Left kidney (tissue), 2 donors: ENCODE measurements around the gene FAM25A. TPM values are rescaled to one million over a fixed set of nuclear protein-coding genes. Genes with fewer than 3 reads are reported as not detected.
"Not testable (repeated sequence)": the region's sequence is repeated elsewhere in the genome, so short reads cannot be mapped to it uniquely, and the experiment has no call there.

Experiments used
- DNase-seq: peaks from one replicate; pipeline ENCODE4 v3.0.0-alpha.2; 2013
- polyA plus RNA-seq: library from polyadenylated mRNA; unstranded; fragments of 120-200 nt; gene quantifications from one replicate; pipeline ENCODE4 v1.2.1, GENCODE V29; 2013; ENCODE audit not compliant: insufficient read length

FAM25A gene
- polyA plus RNA-seq, 1 donor, result not detected

GRCh38 chr10:87009134-87009696, 10.9 kb upstream of the FAM25A start:
- not testable (repeated sequence) for DNase-seq

DNA sequence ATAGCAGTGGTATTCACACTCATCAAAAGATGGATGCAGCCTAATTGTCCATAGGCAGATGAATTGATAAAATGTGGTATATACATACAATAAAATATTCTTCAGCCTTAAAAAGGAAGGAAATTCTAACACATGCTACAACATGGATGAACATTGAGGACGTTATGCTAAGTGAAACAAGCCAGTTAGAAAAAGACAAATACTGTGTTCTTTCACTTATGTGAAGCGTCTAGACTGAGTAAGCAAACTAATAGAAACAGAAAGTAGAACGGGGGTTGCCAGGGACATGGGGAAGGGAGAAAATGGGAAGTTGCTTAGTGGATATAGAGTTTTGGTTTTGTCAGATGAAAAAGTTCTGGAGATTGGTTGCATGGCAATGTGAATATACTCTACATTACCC, 6.6 kb upstream of the FAM25A start:
- DNase-seq, result not testable (repeated sequence)

DNA sequence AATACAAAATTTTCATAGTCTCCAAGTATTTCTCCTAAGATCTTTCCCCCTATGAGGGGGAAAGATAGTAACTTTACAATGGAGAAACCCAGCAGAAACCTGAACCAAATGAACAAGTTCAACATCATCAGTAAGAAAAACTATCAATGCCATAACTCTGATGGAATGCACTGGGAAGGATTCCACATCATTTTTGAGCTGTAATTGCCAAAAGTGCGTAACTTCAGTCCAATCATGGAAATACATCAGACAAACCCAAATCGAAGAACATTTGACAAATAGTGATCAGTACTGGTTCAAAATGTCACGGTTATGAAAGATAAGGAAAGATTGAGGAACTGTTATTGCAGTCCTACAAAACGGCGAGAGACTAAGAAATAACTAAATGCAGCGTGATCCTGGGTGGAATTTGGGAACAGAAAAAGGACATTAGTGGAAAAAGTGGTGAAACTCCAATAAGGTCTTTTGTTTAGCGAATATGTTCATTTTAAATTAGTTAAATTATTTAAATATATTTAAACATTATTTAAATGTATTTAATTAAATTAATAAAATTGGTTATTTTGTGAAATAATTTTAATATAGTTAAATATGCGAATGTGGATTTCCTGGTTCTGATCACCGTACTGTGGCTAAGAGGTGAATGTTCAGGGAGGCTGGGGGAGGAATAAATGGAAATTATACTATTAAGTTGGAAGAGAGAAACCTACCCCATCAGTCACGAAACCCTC, 4.9 kb upstream of the FAM25A start:
- DNase-seq, result not testable (repeated sequence)

DNA sequence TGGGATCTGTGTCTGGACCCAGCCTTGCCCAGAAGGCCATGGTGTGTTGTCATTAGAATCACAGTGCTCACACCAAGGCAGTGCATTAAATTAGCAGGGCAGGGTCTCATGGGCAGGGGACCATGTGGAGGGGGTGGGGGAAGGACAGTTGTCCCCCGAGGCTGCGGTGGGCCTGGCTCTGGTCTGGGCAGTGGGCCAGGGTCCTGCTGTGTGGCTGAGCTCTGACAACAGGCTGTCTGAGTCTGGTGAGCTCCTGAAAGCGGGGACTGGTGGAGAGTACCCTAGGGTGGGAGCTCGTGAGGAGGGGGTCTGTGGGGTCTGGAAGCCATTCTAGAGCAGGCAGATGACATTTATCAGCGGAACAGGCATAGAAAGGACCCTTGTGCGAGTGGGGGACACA, 2.0 kb upstream of the FAM25A start:
- DNase-seq, result not testable (repeated sequence)

GRCh38 chr10:87019066-87019465, 1.0 kb upstream of the FAM25A start:
- not testable (repeated sequence) for DNase-seq

GRCh38 chr10:87019504-87019903, 590 bp upstream of the FAM25A start:
- not testable (repeated sequence) for DNase-seq

- not testable (repeated sequence) for DNase-seq
Observed at GRCh38 chr10:87025285-87025958, 5.3 kb downstream of the FAM25A start.

- DNase-seq, result not testable (repeated sequence)
Observed at GRCh38 chr10:87026747-87027508, 6.8 kb downstream of the FAM25A start.

DNA sequence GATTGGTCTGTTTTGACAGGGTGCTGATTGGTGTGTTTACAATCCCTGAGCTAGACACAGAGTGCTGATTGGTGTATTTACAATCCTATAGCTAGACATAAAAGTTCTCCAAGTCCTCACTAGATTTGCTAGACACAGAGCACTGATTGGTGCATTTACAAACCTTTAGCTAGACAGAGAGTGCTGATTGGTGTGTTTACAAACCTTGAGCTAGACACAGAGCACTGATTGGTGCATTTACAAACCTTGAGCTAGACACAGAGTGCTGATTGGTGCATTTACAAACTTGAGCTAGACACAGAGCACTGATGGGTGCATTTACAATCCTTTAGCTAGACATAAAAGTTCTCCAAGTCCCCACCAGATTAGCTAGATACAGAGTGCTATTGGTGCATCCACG, 10.3 kb downstream of the FAM25A start:
- not testable (repeated sequence) for DNase-seq

GRCh38 chr10:87030912-87031635, 11.0 kb downstream of the FAM25A start:
- no peak for DNase-seq

DNA sequence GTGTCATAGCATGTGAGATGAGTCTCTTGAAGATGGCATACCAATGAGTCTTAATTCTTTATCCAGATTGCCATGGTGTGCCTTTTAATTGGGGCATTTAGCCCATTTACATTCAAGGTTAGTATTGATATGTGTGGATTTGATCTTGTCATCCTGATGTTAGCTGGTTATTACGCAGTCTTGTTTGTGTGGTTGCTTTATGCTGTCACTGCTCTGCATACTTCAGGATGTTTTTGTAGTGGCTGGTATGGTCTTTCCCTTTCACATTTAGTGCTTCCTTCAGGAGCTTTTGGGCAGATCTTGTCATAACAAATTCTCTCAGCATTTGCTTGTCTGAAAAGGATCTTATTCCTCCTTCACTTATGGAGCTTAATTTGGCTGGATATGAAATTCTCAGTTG, 16.5 kb downstream of the FAM25A start:
- DNase-seq, result no peak

DNA sequence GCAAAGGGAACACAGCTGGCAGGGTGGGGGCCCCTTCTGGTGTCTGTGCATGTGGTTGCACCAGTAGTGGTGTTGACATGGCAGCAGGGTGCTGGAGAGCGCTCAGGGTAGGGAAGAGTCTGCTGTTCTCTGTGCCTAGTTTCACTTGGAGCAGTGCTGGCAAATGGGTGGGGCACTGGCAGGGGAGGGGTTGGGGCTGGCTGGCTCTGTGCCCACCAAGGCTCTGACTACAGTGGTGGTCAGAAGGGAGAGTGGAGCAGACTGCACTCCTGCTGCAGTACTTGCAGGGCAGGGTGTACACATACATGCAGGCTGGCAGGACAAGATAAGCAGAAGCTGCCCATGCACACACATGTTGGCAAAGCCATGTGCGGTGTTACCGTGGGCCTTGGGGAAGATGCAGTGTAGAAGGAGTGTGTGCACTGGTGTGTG, 18.2 kb downstream of the FAM25A start:
- DNase-seq, result no peak

DNA sequence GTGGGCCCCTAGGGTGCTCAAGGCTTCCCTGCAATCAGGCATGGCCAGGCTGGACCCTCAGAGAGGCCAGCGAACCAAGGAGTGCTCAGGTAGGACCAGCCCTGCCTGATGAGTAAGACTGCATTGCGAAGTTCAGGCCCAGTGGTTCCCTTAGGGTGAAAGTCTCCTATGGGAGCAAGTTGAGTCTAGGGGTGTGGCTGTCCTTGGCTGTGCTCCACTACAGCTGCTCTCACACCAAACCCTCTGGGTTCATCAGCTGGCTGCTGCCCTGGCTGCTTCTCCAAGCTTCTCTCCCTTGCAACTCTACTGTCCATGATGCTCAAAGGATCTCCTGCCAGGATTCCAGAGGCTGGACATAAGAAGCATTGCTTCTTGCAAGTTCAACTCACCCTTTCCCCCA, 18.7 kb downstream of the FAM25A start:
- DNase-seq, result no peak

DNA sequence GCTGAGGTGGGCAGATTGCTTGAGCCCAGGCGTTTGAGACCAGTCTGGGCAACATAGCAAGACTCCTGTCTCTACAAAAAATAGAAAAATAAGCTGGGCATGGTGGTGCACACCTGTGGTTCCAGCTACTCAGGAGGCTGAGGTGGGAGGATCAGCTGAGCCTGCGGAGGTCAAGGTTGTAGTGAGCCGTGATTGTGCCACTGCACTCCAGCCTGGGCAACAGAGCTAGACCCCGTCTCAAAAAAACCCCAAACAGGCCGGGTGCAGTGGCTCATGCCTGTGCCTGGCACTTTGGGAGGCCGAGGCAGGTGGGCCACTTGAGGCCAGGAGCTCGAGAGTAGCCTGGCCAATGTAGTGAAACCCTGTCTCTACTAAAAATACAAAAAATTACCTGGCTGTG, 23.5 kb downstream of the FAM25A start:
- DNase-seq, result not testable (repeated sequence)

GRCh38 chr10:87045434-87045938, 25.4 kb downstream of the FAM25A start:
- no peak for DNase-seq

- no peak for DNase-seq
Observed at GRCh38 chr10:87053111-87053510, 33.0 kb downstream of the FAM25A start.

- DNase-seq, result no peak
Observed at GRCh38 chr10:87053577-87054181, 33.6 kb downstream of the FAM25A start.

DNA sequence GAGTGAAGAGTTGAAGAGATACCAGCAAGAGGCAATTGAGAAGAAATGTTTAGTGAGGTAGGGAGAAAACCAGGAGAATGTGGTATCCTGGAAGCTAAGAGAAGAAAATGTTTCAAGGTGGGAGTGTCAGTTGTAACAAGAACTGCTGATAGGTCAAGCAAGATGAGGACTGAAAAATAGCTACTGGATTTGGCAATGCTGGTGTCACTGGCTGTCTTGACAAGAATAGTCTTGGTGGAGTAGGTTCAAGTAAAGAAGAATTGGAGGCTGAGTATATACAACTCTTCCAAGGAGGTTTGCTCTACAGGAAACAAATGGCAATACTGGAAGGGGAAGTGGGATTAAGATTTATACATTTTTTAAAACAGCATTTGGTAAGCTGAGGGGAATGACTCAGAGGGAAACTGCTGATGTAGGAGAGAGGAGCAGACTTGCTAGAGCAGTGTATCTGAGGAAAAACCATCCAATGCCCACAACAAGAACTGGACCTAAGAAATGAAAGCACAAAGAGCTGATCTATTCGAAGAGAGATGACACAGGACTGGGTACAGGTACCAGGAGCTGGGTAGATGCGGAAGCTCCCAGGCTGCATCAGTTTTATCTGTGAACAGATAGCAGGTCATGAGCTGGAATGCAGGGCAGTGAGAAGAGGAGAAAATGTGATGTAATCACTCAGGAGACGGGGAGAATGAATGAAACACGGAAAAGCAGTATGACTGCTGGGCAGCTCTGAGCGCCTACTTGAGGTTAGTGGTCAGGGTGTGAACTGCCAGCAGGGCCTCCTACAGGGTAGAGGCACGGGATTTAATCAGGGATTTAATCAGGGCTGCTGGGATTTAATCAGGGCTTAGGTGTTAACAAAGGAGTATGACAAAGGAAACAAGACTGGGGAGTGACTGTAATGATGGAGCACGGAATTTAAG, 34.5 kb downstream of the FAM25A start:
- DNase-seq, result no peak

GRCh38 chr10:87058171-87058570, 38.1 kb downstream of the FAM25A start:
- no peak for DNase-seq

DNA sequence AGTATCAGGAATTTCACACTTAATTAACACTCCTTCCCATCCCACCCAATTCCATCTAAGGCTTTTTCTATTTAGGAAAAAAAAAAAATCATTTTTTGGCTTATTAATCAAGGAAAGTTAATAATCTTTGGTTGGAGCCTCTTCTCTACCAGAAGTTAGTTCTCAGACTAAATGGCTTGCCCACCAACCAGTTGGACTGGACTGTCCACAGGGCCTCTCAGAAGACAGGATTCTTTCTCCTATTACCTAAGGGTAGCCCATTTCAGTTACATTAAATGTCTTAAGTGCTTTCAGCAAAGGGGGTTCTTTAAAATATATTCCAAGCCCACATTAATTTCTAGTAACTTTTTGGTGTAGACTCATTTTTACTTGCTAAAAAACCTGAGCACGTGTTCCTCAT, 39.3 kb downstream of the FAM25A start:
- DNase-seq, result no peak
